HCT116 (cell line): ENCODE measurements around the gene TET2. TPM values are rescaled to one million over a fixed set of nuclear protein-coding genes. Genes with fewer than 3 reads are reported as not detected.

Experiments used
- ATAC-seq: fragments of 200-7000 bp; cut with Tn5 transposase; 2 replicates; pipeline ENCODE4 v1.9.1; 2020; ENCODE audit warnings: mild to moderate bottlenecking, moderate library complexity
- BruUV-seq: library from RNA; stranded (reverse); fragments of 400-500 nt; replicated peaks from 2 replicates; lab custom pipeline; 2021; lab: Mats Ljungman, UMichigan
- CTCF ChIA-PET: fragments of 300-600 bp; sonication (Branson Sonifier 250); formaldehyde crosslinking; loops from one replicate; lab custom pipeline; 2021; ENCODE audit warnings: antibody characterized with exemption; lab: Charles Lee
- POLR2A ChIA-PET: fragments of 300-600, 350-600 bp; sonication (Branson Sonifier 250); formaldehyde crosslinking; loops from one replicate; lab custom pipeline; 2021; ENCODE audit warnings: antibody characterized with exemption; lab: Charles Lee
- RAD21 ChIA-PET, 2 experiments: fragments of 300-600 bp; sonication (Branson Sonifier 250); formaldehyde crosslinking; loops; one replicate each; lab custom pipeline; 2023; ENCODE audit warnings: low total read pairs in 2 of 2; ENCODE audit not compliant: uncharacterized antibody in 2 of 2, unreplicated experiment in 2 of 2, low non-redundant PET in 1 of 2; lab: Charles Lee
- DNase-seq: peaks from one replicate; pipeline ENCODE4 v3.0.0-alpha.2; 2010; ENCODE audit warnings: low read depth, low spot score
- H2AFZ ChIP-seq: fragments of 200-600 bp; shearing (Covaris generic), sonication (generic); 2 replicates; pipeline ENCODE4 v1.6.1; 2017; ENCODE audit warnings: low read depth, mixed run types, mixed read lengths, antibody characterized with exemption, low read length; ENCODE audit not compliant: poor library complexity, severe bottlenecking
- H3K27ac ChIP-seq: 2 replicates; pipeline ENCODE4 v1.5.1; 2012; ENCODE audit warnings: low read depth, low read length
- H3K27me3 ChIP-seq: fragments of 200-600 bp; sonication (generic); 2 replicates; pipeline ENCODE4 v1.6.1; 2016; ENCODE audit warnings: mixed run types, low read length, mixed read lengths; ENCODE audit not compliant: insufficient read depth
- H3K36me3 ChIP-seq, 2 experiments: fragments of 200-500 bp in 1 of 2; fragments of 200-600 bp in 1 of 2; sonication (Bioruptor generic) in 1 of 2; sonication (generic) in 1 of 2; 2 replicates each; pipeline versions ENCODE4 v1.5.1 to v1.6.1; 2014 to 2016; ENCODE audit warnings: low read length in 2 of 2, inconsistent platforms in 1 of 2, mixed read lengths in 1 of 2, mixed run types in 1 of 2; ENCODE audit not compliant: insufficient read depth in 2 of 2, control insufficient read depth in 1 of 2
- H3K4me1 ChIP-seq, 2 experiments: fragments of 200-600 bp in 1 of 2; sonication (generic) in 1 of 2; 2 replicates each; pipeline versions ENCODE4 v1.5.1 to v1.6.1; 2012 to 2017; ENCODE audit warnings: low read length in 2 of 2, inconsistent platforms in 1 of 2, mild to moderate bottlenecking in 1 of 2, mixed read lengths in 1 of 2, mixed run types in 1 of 2, moderate library complexity in 1 of 2; ENCODE audit not compliant: insufficient read depth in 2 of 2, control insufficient read depth in 1 of 2
- H3K4me2 ChIP-seq: fragments of 200-600 bp; sonication (generic); 2 replicates; pipeline ENCODE4 v1.6.1; 2017; ENCODE audit warnings: mixed run types, low read length, mixed read lengths
- H3K4me3 ChIP-seq, 2 experiments: fragments of 200-600 bp in 1 of 2; sonication (generic) in 1 of 2; replicated peaks in 1 of 2; 2 replicates each; pipeline ENCODE4 v1.5.1; 2011 to 2016; ENCODE audit warnings: low read length in 2 of 2, control low read depth in 1 of 2, low read depth in 1 of 2, mild to moderate bottlenecking in 1 of 2, mixed read lengths in 1 of 2, mixed run types in 1 of 2
- H3K79me2 ChIP-seq: fragments of 200-600 bp; sonication (generic); 2 replicates; pipeline ENCODE4 v1.6.1; 2017; ENCODE audit warnings: mild to moderate bottlenecking, mixed run types, low read length, moderate library complexity, mixed read lengths; ENCODE audit not compliant: insufficient read depth
- H3K9ac ChIP-seq: fragments of 200-600 bp; sonication (generic); 2 replicates; pipeline ENCODE4 v1.6.1; 2016; ENCODE audit warnings: low read length, mixed read lengths
- H3K9me2 ChIP-seq: fragments of 200-600 bp; sonication (generic), shearing (Covaris generic); 2 replicates; pipeline ENCODE4 v1.6.1; 2017; ENCODE audit warnings: mixed run types, mild to moderate bottlenecking, moderate library complexity; ENCODE audit not compliant: insufficient read depth
- H3K9me3 ChIP-seq, 2 experiments: fragments of 200-500 bp in 1 of 2; fragments of 200-600 bp in 1 of 2; sonication (Bioruptor generic) in 1 of 2; sonication (generic) in 1 of 2; 2 replicates each; pipeline ENCODE4 v1.6.1; 2014 to 2017; ENCODE audit warnings: low read length in 2 of 2, mixed read lengths in 2 of 2, inconsistent platforms in 1 of 2, low read depth in 1 of 2, mild to moderate bottlenecking in 1 of 2, mixed run types in 1 of 2, moderate library complexity in 1 of 2; ENCODE audit not compliant: control insufficient read depth in 1 of 2, insufficient read depth in 1 of 2
- H4K20me1 ChIP-seq: fragments of 200-600 bp; sonication (generic), shearing (Covaris generic); 2 replicates; pipeline ENCODE4 v1.6.1; 2017; ENCODE audit warnings: mixed run types, mild to moderate bottlenecking, moderate library complexity; ENCODE audit not compliant: insufficient read depth
- CBX3 ChIP-seq: IDR thresholded peaks from 2 replicates; pipeline ENCODE4 v1.6.1; 2012; ENCODE audit warnings: low read depth
- ELF1 ChIP-seq: IDR thresholded peaks from 2 replicates; pipeline ENCODE4 v1.6.1; 2012; ENCODE audit warnings: low read depth, borderline replicate concordance
- EZH2phosphoT487 ChIP-seq: fragments of 200-600 bp; IDR thresholded peaks from 2 replicates; pipeline ENCODE4 v1.6.1; 2018; ENCODE audit warnings: antibody characterized with exemption, borderline replicate concordance
- JUND ChIP-seq: IDR thresholded peaks from 2 replicates; pipeline ENCODE4 v1.6.1; 2012
- POLR2AphosphoS5 ChIP-seq: IDR thresholded peaks from 2 replicates; pipeline ENCODE4 v1.6.1; 2011; ENCODE audit warnings: mild to moderate bottlenecking, low read depth, low read length, moderate library complexity
- RAD21 ChIP-seq: IDR thresholded peaks from 2 replicates; pipeline ENCODE4 v1.6.1; 2012; ENCODE audit warnings: low read depth, mild to moderate bottlenecking
- SRF ChIP-seq: IDR thresholded peaks from 2 replicates; pipeline ENCODE4 v1.6.1; 2012; ENCODE audit warnings: low read depth
- TCF7L2 ChIP-seq: IDR thresholded peaks from 2 replicates; pipeline ENCODE4 v1.7.0; 2011; ENCODE audit warnings: borderline replicate concordance, inconsistent platforms; ENCODE audit not compliant: insufficient read depth, insufficient read length; ENCODE audit errors: extremely low read depth
- ZFX ChIP-seq: fragments of 450-650 bp; IDR thresholded peaks from 2 replicates; pipeline ENCODE4 v1.6.1; 2017
- intact Hi-C: fragments of 100-400 bp; cut with micrococcal nuclease; formaldehyde crosslinking; loops from 2 replicates; pipeline ENCODE4 v1.10.0; 2022
- total RNA-seq: library from RNA; stranded (reverse); gene quantifications from one replicate; pipeline ENCODE4 v1.2.1, GENCODE V29; 2021; ENCODE audit not compliant: unreplicated experiment
- TF ChIP-seq, protein P1 (sequence below): IDR thresholded peaks from 2 replicates; pipeline ENCODE4 v1.6.1; 2011; ENCODE audit warnings: mild to moderate bottlenecking, low read length, moderate library complexity; ENCODE audit not compliant: insufficient replicate concordance; ENCODE audit errors: extremely low read depth
- TF ChIP-seq, protein P2 (sequence below): IDR thresholded peaks from 2 replicates; pipeline ENCODE4 v1.6.1; 2012; ENCODE audit warnings: low read depth
- TF ChIP-seq, protein P3 (sequence below): IDR thresholded peaks from 2 replicates; pipeline ENCODE4 v1.6.1; 2012
- TF ChIP-seq, protein P4 (sequence below), 3 experiments: fragments of 200-600 bp in 1 of 3; sonication (generic) in 1 of 3; IDR thresholded peaks in 2 of 3; conservative IDR thresholded peaks in 1 of 3; 2 replicates each; pipeline ENCODE4 v1.5.1; 2012 to 2017; ENCODE audit warnings: low read depth in 2 of 3, low read length in 2 of 3, antibody characterized with exemption in 1 of 3, borderline replicate concordance in 1 of 3, control low read depth in 1 of 3, mild to moderate bottlenecking in 1 of 3, mixed read lengths in 1 of 3, mixed run types in 1 of 3, moderate library complexity in 1 of 3; ENCODE audit not compliant: insufficient read depth in 1 of 3

Gene TET2
- total RNA-seq, 1 experiment from 2014 or later = 9.7 TPM

DNA sequence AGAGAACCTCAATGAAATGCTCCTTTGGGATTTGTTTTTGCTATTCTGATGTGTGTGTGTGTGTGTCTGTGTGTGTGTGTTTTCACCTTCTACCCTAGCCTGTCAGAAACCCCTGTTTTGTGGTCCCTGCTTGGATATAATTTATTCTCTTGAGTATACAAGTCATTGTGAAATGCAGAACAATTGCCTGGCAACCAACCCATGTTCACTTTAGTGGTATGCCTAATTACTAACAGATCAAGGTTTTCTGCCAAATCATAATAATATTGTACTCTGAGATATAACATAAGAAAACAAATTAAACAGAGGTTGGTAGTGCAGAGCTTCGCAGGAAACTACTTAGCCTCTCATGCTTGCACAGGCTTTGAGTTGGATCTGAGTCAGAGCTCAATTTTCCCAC, 7.0 kb upstream of the TET2 start:
- RAD21 ChIA-PET = no interaction called here
- H3K79me2 ChIP-seq = no peaks in the 10 kb centered on the region
- H3K27ac ChIP-seq = no peak overlapping the region
- H3K36me3 ChIP-seq = no peaks in the 10 kb centered on the region
- intact Hi-C loops = loop anchor here (5.0 kb wide), 1 partner anchor 313 kb away; no protein-coding TSS in a partner anchor
- BruUV-seq = no TSS peak
- no peak overlapping the region for H3K9ac ChIP-seq
- TF ChIP-seq EZH2phosphoT487 (no peak), SRF (no peak), ELF1 (no peak), JUND (no peak), POLR2AphosphoS5 (no peak), ZFX (no peak), CBX3 (no peak), TCF7L2 (no peak), RAD21 (no peak)
- TF ChIP-seq, protein P1, sequence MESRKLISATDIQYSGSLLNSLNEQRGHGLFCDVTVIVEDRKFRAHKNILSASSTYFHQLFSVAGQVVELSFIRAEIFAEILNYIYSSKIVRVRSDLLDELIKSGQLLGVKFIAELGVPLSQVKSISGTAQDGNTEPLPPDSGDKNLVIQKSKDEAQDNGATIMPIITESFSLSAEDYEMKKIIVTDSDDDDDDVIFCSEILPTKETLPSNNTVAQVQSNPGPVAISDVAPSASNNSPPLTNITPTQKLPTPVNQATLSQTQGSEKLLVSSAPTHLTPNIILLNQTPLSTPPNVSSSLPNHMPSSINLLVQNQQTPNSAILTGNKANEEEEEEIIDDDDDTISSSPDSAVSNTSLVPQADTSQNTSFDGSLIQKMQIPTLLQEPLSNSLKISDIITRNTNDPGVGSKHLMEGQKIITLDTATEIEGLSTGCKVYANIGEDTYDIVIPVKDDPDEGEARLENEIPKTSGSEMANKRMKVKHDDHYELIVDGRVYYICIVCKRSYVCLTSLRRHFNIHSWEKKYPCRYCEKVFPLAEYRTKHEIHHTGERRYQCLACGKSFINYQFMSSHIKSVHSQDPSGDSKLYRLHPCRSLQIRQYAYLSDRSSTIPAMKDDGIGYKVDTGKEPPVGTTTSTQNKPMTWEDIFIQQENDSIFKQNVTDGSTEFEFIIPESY = no peak
- TF ChIP-seq, protein P2, sequence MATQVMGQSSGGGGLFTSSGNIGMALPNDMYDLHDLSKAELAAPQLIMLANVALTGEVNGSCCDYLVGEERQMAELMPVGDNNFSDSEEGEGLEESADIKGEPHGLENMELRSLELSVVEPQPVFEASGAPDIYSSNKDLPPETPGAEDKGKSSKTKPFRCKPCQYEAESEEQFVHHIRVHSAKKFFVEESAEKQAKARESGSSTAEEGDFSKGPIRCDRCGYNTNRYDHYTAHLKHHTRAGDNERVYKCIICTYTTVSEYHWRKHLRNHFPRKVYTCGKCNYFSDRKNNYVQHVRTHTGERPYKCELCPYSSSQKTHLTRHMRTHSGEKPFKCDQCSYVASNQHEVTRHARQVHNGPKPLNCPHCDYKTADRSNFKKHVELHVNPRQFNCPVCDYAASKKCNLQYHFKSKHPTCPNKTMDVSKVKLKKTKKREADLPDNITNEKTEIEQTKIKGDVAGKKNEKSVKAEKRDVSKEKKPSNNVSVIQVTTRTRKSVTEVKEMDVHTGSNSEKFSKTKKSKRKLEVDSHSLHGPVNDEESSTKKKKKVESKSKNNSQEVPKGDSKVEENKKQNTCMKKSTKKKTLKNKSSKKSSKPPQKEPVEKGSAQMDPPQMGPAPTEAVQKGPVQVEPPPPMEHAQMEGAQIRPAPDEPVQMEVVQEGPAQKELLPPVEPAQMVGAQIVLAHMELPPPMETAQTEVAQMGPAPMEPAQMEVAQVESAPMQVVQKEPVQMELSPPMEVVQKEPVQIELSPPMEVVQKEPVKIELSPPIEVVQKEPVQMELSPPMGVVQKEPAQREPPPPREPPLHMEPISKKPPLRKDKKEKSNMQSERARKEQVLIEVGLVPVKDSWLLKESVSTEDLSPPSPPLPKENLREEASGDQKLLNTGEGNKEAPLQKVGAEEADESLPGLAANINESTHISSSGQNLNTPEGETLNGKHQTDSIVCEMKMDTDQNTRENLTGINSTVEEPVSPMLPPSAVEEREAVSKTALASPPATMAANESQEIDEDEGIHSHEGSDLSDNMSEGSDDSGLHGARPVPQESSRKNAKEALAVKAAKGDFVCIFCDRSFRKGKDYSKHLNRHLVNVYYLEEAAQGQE = no peak
- TF ChIP-seq, protein P3, sequence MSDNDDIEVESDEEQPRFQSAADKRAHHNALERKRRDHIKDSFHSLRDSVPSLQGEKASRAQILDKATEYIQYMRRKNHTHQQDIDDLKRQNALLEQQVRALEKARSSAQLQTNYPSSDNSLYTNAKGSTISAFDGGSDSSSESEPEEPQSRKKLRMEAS = no peak
- TF ChIP-seq, protein P4, sequence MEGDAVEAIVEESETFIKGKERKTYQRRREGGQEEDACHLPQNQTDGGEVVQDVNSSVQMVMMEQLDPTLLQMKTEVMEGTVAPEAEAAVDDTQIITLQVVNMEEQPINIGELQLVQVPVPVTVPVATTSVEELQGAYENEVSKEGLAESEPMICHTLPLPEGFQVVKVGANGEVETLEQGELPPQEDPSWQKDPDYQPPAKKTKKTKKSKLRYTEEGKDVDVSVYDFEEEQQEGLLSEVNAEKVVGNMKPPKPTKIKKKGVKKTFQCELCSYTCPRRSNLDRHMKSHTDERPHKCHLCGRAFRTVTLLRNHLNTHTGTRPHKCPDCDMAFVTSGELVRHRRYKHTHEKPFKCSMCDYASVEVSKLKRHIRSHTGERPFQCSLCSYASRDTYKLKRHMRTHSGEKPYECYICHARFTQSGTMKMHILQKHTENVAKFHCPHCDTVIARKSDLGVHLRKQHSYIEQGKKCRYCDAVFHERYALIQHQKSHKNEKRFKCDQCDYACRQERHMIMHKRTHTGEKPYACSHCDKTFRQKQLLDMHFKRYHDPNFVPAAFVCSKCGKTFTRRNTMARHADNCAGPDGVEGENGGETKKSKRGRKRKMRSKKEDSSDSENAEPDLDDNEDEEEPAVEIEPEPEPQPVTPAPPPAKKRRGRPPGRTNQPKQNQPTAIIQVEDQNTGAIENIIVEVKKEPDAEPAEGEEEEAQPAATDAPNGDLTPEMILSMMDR (IDR thresholded peaks at IDR 0.05 in 2 of 3, conservative IDR thresholded peaks at IDR 0.05 in 1 of 3; ENCODE audit: borderline replicate concordance in 1 of 3, insufficient read depth in 1 of 3, low read depth in 2 of 3, low read length in 2 of 3) = no peak
- no peaks in the 10 kb centered on the region for H3K4me1 ChIP-seq
- H3K27me3 ChIP-seq = no peaks in the 10 kb centered on the region
- ATAC-seq (no peak), DNase-seq (no peak)
- POLR2A ChIA-PET = no interaction called here
- H4K20me1 ChIP-seq = no peaks in the 10 kb centered on the region
- H3K4me2 ChIP-seq = no peak overlapping the region
- no peaks in the 10 kb centered on the region for H3K9me3 ChIP-seq
- H3K4me3 ChIP-seq = no peak overlapping the region
- no peaks in the 10 kb centered on the region for H3K9me2 ChIP-seq
- CTCF ChIA-PET = no interaction called here
- H2AFZ ChIP-seq = no peak overlapping the region
